Measurements from ENCODE around the gene EFCAB11. TPM values are rescaled to one million over a fixed set of nuclear protein-coding genes. Genes with fewer than 3 reads are reported as not detected.

EFCAB11 gene
- total and polyA plus RNA-seq, 9 of the 15 experiments (the other 6 are each of a cell fraction or from before 2014, with no cell fraction given), result 13.4 to 37.9 (median 17.4) TPM

DNA sequence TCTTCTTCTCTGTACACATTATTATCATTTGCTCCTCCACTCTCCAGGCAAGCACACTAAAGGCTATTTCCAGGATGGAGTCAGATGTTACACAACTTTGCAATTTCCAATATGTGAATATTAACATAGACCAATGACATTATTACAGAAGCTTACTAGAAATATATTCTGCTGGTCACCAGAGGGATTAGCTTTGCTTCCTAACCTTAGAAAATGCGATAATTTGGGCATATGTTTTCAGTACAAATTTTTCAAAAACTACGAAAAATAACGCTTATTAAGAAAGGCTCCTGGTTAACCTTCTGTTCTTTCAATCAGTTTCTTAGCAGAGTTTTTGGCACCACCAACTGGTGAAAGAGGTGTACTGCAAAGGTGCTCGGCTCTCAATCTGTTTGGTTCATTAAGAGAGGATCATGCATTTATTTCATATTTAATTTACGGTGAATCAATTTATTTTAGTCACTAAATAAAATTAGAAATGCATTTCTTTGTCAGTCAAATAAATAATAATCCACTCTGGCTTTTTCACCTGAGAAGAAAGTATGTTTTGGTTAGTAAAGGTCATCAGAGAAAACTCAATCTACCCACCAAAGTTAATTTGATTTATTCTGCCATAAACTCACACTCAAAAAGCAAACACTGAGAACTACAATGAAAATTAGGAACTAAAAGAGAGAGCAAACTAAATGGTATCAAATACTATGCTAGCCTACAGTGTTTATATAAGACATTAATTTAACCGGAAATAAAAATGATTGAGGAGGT lies 39.2 kb downstream of the EFCAB11 start (continued):
- TF ChIP-seq REST (IDR thresholded peaks at IDR 0.05; ENCODE audit: borderline replicate concordance) (peak; percentile 30; the same call in 1 of the 2 replicates), REST (CRISPR knock-in tag; IDR thresholded peaks at IDR 0.05; ENCODE audit: low read depth) (no peak), GTF2B (IDR thresholded peaks at IDR 0.05; ENCODE audit: extremely low read depth, insufficient read length) (no peak), MYBL2 (IDR thresholded peaks at IDR 0.05; ENCODE audit: low read depth) (no peak), MYBL2 (CRISPR knock-in tag; IDR thresholded peaks at IDR 0.05; ENCODE audit: borderline replicate concordance) (no peak), RB1 (IDR thresholded peaks at IDR 0.05; ENCODE audit: low read depth) (no peak), CEBPG (CRISPR knock-in tag; IDR thresholded peaks at IDR 0.05) (no peak), CEBPG (tag; conservative IDR thresholded peaks at IDR 0.05 in 1 of 2, IDR thresholded peaks at IDR 0.05 in 1 of 2) (0 out of 4 replicates have a peak, but pooled peaks of 1 of the 2 experiments have one; percentile 10), PHF8 (IDR thresholded peaks at IDR 0.05; ENCODE audit: borderline replicate concordance, low read length) (no peak), ZNF717 (CRISPR knock-in tag; IDR thresholded peaks at IDR 0.05) (no peak), SMC3 (conservative IDR thresholded peaks at IDR 0.05; ENCODE audit: insufficient read depth, low read depth, low read length) (0 out of 2 replicates have a peak, but pooled peaks have one; percentile 11), ZNF253 (CRISPR knock-in tag; conservative IDR thresholded peaks at IDR 0.05) (no peak), HCFC1 (IDR thresholded peaks at IDR 0.05; ENCODE audit: low read depth, low read length) (no peak), ZNF165 (CRISPR knock-in tag; IDR thresholded peaks at IDR 0.05; ENCODE audit: borderline replicate concordance) (no peak)
- TF ChIP-seq, protein P1, sequence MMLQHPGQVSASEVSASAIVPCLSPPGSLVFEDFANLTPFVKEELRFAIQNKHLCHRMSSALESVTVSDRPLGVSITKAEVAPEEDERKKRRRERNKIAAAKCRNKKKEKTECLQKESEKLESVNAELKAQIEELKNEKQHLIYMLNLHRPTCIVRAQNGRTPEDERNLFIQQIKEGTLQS (IDR thresholded peaks at IDR 0.05), result no peak
- TF ChIP-seq, protein P1 (CRISPR knock-in tag; conservative IDR thresholded peaks at IDR 0.05), result no peak
- TF ChIP-seq, protein P2, sequence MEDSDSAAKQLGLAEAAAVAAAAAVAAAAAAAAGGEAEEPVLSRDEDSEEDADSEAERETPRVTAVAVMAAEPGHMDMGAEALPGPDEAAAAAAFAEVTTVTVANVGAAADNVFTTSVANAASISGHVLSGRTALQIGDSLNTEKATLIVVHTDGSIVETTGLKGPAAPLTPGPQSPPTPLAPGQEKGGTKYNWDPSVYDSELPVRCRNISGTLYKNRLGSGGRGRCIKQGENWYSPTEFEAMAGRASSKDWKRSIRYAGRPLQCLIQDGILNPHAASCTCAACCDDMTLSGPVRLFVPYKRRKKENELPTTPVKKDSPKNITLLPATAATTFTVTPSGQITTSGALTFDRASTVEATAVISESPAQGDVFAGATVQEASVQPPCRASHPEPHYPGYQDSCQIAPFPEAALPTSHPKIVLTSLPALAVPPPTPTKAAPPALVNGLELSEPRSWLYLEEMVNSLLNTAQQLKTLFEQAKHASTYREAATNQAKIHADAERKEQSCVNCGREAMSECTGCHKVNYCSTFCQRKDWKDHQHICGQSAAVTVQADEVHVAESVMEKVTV (CRISPR knock-in tag; IDR thresholded peaks at IDR 0.05), result peak; percentile 55
